COLO668 (cell line): ENCODE measurements around the gene SHISA9.

Experiments used
- DNase-seq: peaks from one replicate; lab custom pipeline; 2025; ENCODE audit not compliant: unreplicated experiment; lab: John Stamatoyannopoulos, UW

The SHISA9 gene

GRCh38 chr16:13110124-13110796, 208.9 kb downstream of the SHISA9 start:
- no peak for DNase-seq

- DNase-seq, result no peak
Observed at GRCh38 chr16:13111747-13112146, 210.3 kb downstream of the SHISA9 start.

GRCh38 chr16:13113741-13114140, 212.3 kb downstream of the SHISA9 start:
- no peak for DNase-seq

- no peak for DNase-seq
Observed at GRCh38 chr16:13118091-13118490, 216.7 kb downstream of the SHISA9 start.

GRCh38 chr16:13120091-13120490, 218.7 kb downstream of the SHISA9 start:
- DNase-seq, result no peak

GRCh38 chr16:13120557-13120956, 219.2 kb downstream of the SHISA9 start:
- DNase-seq, result no peak

GRCh38 chr16:13123991-13124390, 222.6 kb downstream of the SHISA9 start:
- DNase-seq, result no peak

- DNase-seq, result no peak
Observed at GRCh38 chr16:13127144-13127543, 225.7 kb downstream of the SHISA9 start.

- no peak for DNase-seq
Observed at GRCh38 chr16:13130586-13130985, 229.2 kb downstream of the SHISA9 start.

- DNase-seq, result no peak
Observed at GRCh38 chr16:13134836-13135235, 233.4 kb downstream of the SHISA9 start.

- DNase-seq, result no peak
Observed at GRCh38 chr16:13136901-13137300, 235.5 kb downstream of the SHISA9 start.

- DNase-seq, result no peak
Observed at GRCh38 chr16:13138528-13138927, 237.1 kb downstream of the SHISA9 start.

- no peak for DNase-seq
Observed at GRCh38 chr16:13139661-13140241, 238.4 kb downstream of the SHISA9 start.

- DNase-seq, result no peak
Observed at GRCh38 chr16:13143551-13143950, 242.2 kb downstream of the SHISA9 start.

- DNase-seq, result no peak
Observed at GRCh38 chr16:13146829-13147228, 245.4 kb downstream of the SHISA9 start.

- no peak for DNase-seq
Observed at GRCh38 chr16:13148294-13148693, 246.9 kb downstream of the SHISA9 start.

GRCh38 chr16:13148836-13149235, 247.4 kb downstream of the SHISA9 start:
- DNase-seq, result no peak

- DNase-seq, result no peak
Observed at GRCh38 chr16:13150181-13150885, 248.9 kb downstream of the SHISA9 start.

GRCh38 chr16:13153696-13154095, 252.3 kb downstream of the SHISA9 start:
- DNase-seq, result no peak

GRCh38 chr16:13154799-13155198, 253.4 kb downstream of the SHISA9 start:
- no peak for DNase-seq

- no peak for DNase-seq
Observed at GRCh38 chr16:13155377-13155776, 254.0 kb downstream of the SHISA9 start.

GRCh38 chr16:13155780-13156179, 254.4 kb downstream of the SHISA9 start:
- DNase-seq, result no peak
